Measurements from ENCODE around the gene MOGAT1.
A peak's percentile ranks its signal among the peaks of the same experiment; 100 is the strongest.
"Not testable (repeated sequence)": the region's sequence is repeated elsewhere in the genome, so short reads cannot be mapped to it uniquely, and the experiment has no call there.

Gene MOGAT1

DNA sequence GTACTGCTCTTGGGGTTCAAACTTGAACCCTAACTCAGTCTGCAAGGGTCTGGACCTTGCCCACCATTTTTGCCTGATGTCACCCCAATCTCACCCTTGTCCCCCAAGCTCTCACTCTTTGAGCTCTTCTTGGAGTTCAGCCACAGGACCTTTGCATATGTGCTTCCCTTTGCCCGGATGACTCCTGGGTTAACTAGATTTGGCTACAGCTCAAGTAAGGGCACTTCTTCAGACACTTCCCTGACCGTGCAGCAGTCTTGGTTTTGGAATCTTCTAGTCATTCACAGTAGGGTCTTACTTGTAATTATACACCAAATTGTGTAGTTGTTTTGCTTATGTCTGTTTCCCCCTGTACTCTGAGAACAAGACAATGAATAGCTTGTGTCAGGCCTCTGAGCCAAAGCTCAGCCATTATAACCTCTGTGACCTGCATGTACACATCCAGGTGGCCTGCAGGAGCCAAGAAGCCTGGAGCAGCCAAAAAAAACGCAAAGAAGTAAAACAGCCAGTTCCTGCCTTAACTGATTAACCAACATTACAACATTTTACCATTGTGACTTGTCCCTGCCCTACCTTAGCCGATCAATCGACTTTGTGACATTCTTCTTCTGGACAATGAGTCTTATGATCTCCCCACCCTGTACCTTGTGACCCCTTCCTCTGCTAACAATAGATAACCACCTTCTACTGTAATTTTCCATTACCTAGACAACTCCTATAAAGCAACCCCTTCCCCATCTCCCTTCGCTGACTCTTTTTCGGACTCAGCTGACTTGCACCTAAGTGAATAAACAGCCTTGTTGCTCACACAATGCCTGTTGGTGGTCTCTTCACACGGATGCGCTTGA is 1.0 kb upstream of the MOGAT1 start:
- DNase-seq, result no peak

DNA sequence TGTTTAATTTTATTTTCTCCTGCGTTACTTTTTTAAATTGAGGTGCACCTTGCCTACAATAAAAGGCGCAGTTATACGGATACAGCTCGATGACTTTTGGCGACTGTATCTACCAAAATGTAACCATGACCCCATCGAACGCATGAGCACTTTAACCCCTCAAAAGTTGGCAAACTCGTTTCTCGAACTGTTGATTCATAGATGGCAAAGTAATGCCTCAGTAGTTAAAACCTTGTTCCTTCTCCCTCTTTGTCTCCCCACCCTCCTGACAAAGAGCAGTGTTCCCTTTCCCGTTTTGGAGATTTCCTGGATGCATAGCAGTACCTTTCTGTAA is 577 bp downstream of the MOGAT1 start:
- DNase-seq, result no peak

DNA sequence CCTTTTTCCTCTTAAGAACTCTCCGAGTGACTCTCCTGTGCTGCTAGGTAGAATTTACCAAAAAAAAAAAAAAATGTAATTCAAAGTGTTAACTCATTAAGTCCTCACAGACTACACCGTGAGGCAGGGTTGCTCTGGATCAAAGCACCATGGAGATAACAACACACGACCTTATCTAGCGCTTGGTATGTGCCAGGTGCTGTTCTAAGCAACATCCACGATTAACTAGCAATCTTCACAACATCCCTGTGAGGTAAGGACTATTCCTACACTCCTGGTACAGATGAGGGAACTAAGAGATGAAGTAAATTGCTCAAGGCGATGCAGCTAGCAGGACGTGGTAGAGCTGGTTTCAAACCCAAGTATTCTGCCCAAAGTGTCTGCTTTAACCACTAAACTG is 1.8 kb downstream of the MOGAT1 start:
- DNase-seq, result no peak

DNA sequence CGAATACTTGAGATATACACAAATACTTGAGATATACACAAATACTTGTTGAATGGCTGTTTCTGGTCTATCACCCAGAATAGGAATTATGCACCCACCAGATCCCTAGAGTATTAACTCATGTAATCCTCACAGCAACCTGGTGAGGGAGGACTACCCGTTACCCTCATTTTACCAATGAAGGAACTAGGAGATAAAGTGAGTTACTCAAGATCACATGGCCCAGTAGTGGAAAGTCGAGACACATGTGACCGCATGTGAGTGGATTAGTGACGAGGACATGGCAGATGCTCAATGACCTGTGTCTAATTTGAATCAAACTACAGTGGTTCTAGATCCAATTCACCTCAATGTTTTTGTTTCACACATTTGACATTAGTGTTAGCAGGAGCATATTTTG is 2.4 kb downstream of the MOGAT1 start:
- DNase-seq, result no peak

DNA sequence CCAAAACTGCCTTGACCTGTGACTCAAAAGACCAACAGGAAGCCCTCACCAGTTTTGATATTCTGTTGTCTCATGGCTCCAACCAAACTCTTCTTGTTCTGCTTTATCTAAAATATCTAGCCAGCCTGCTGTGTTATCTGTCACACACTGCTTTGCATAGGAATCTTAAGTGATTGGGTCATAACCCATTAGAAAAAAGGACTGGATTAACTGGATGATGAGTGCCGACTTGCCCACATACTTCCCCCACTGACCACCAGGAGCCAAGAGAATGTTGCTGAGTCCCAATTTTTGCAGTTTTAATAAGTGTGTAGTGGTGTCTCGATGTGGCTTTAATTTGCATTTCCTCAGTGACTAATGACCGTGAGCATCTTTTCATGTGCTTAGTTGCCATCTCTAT is 6.5 kb downstream of the MOGAT1 start:
- DNase-seq, result no peak

DNA sequence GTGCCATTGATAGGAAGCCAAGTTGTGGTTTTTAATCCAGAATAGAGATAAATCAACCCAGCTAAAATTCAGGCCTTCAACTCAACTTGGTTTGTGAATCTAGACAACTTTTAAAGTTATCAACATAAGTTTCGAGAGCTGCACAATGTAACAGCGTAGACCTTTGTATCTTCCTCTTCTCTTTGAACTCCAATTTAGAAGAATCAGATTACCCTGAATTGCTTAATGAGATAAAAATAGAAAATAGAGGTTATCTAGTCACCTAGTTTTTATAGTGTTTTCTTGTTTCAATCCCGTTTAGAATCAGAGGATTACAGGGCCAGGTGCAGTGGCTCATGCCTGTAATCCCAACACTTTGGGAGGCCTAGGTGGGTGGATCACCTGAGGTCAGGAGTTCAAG is 12.3 kb downstream of the MOGAT1 start:
- no peak for DNase-seq

DNA sequence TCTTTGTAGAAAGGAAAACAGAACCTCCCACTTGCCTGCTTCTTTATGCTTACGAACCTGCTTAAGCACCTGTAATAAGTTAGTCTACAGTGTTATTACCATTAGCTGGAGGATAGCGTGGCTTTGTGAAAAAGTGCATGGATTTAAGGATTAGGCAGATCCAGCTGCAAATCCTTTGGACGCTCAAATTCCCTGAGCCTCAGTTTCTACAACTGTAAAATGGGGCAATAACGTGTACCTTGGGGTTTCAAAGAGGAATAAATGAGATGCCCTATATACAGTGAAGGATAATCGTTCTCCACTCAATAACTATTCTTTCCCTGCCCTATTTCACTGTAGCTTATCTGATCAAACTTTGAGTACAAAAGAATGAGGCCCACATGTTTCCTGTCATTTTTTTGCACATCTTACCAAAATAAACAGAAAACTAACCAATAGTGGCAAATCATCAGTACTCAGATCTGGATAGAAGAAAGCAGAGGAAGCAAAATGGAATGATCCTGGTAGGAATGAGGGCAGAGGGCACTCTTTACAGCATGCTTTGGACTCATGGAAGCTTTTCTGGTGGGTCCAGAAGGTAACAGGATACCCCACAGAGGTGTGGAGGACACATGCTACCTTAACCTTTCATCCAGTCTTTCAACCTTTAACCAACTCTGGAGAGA is 14.8 kb downstream of the MOGAT1 start:
- no peak for DNase-seq

DNA sequence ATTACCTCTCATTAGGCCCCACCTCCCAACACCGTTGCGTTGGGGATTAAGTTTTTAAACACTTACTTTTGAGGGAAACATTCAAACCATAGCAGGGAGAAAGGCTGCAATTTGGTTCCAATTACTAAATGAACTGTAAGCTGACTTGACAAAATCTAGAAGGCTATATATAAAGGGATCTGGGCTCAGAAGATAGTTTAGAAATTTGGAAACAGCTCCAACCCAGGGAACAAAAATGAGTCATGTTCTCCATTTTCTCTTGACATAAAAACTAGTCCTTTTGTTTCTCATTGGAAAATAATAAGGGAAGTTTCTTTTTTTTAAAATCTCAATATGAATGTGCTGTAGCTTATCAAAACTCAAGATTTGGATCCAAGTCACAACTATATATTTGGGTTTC is 17.5 kb downstream of the MOGAT1 start:
- DNase-seq, result no peak

DNA sequence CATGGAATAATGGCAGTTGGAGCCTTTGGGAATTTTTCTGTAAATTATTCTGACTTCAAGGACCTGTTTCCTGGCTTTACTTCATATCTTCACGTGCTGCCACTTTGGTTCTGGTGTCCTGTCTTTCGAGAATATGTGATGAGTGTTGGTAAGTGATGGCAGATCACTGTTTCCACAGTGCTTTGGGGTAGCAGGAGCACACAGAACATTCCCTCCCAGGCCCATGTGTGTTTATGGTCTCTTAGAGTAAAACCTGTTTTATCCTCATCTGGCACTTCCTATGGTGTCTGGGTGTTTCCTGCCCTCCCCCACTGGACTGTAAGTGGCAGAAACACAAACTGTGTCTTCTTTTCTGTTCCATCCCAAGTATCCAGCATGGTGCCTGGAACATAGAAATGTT is 17.9 kb downstream of the MOGAT1 start:
- no peak for DNase-seq

DNA sequence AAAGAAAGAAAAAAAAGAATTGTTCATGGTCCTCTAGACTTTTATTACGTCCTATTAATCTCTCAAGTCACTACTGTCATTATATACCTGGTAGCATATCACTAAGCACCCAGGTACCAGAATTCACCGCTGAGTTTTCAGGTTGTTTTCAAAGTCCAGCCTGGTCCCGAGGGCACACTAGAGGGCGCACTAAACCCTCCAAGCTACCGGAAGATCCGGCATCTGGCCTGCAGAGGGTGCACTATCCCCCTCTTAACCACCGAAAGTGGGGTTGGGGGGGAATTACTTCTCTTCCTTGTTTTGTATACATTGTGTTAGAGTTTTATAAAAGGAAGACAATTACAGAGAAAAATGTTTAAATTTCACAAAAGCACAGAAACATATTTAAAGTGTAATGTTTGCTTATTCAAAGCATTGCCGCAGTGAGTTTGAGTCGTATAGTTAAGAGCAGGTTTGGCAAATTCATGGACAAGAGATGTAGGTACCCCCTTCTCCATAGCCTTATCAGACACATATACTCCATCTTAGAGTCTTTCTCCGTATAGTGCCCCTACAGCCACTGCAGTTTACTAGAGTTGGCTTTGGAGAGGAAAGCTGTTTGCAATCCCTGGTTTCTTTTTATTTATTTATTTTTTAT is 19.2 kb downstream of the MOGAT1 start:
- peak; percentile 16 for DNase-seq

DNA sequence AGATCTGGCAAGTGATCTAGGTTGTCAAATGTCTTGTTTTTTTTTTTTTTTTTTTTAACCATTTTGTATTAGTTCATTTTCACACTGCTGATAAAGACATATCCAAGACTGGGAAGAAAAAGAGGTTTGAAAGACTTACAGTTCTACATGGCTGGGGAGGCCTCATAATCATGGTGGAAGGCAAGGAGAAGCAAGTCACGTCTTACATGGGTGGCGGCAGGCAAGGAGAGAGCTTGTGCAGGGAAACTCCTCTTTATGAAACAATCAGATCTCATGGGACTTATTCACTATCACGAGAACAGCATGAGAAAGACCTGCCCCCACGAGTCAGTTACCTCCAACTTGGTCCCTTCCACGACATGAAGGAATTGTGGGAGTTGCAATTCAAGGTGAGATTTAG is 22.0 kb downstream of the MOGAT1 start:
- not testable (repeated sequence) for DNase-seq

DNA sequence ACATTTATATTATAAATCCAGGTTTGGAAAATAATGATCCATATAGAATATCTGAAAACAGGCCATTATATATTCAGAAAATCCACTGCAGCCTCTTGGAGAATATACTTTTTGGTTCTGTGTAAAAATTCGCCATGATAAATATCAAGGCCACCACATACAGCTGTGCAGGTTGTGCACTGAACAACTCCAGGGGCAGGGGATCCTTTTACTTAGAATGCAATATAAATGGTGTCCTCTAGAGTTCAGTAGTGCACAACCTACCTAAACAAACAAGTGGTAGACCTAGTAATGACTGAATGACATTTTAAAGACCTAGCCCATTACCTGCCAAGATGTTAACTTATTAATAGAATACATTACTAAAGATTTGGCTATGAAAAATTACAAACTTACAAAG is 22.4 kb downstream of the MOGAT1 start:
- no peak for DNase-seq

DNA sequence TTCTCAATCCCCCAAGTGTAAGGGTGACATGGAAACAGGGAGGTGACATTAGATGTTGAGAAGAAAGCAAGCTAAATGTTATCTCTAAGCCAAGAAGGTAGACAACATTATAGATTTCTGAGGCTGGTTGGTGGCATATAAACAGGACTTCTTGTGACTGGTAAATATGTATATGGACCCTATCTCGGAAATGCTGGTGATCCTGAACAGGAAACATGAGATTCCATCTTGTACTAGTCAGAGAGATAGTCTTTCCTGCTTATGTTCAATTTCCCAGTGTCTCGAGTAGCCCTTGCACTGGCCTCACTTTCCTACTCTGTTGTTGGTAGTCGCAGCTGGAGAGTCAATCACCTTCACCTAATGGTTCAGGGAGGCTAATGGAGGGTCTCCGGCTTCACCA is 26.8 kb downstream of the MOGAT1 start:
- DNase-seq, result no peak

DNA sequence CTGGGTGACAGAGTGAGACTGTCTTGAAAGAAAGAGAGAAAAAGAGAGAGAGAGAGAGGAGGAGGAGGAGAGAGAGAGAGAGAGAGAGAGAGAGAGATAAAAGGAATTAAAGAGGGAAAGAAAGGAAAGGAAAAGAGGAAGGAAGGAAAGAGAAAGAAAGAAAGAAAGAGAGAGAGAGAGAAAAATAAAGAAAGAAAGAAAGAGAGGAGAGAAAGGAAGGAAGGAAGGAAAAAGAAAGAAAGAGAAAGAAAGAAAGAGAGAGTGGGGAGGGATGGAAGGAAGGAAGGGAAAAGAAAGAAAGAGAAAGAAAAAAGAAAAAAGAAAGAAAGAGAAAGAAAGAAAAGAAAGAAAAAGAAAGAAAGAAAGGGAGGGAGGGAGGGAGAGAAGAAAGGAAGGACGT is 29.8 kb downstream of the MOGAT1 start:
- DNase-seq, result no peak

DNA sequence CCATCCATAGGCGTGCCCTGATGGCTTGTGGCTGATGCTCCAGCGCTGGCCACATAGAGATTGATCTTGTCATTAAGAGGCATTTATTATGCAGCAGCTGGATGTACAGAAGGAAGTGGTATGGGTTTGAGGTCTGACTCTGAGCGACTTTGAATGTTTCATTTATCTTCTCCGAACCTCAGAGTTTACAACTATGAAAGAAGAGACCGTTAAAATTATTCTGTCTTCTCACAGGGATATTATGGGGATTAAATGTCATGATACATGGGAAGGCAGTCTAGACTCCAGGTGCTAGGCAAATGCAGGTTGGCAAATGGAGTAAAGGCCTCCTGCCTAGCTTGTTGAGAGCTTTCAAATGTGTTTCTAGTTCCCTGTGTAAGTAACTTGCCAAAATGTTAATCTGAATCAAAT is 30.3 kb downstream of the MOGAT1 start:
- no peak for DNase-seq

DNA sequence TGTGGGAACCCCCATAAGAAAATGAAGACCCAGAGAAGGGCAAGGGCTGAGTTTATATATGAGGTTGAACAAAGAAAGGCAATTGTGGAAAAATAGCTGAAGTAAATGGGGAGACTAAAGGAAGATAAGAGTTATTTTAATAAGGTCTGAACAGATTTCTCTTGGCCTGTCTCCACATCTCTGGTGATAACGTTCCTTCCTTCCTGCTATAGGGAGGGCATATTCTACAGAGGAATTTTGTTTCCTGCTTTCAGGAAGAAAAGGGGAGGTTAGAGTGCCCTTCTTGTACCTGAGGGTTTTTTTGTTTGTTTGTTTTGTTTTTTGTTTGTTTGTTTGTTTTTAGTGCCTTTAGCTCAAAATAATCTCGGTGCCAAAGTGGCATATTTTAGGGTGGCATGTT is 31.6 kb downstream of the MOGAT1 start:
- no peak for DNase-seq

DNA sequence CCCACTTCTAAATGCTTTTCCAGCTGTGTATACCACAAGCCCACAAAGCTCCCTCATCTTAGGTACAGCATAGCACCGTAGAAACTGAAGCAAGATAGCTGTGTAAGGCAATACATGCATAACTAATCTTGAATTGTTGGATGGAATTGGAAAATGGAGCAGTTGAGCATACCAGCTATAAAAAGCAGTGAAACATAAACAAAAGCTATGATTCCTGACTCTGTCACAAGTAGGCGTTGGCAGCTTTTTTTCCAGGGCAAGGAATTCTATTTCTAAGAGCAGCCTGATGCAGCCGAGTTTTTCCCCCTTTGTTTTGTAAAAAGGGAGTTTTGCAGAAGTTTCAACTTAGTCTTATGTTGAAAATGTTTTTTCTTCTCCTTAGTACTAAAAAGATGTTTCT is 32.4 kb downstream of the MOGAT1 start:
- no peak for DNase-seq

DNA sequence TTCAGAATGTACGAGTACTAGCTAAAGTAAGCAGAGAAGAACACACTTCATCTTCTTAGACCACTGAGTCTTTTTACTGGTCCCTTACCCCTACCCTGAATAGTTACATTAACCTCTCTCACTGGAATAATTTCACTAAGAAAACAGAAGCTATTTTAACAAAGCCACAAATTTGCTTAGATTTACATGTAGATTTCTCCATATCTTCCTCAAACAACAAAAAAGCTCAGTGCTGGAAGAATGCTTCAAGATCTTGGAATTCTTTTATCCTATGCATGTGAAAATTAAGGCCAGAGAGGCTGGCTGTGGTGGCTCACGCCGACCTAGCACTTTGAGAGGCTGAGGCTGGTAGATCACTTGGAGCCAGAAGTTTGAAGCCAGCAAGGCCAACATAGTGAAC is 35.2 kb downstream of the MOGAT1 start:
- DNase-seq, result no peak

DNA sequence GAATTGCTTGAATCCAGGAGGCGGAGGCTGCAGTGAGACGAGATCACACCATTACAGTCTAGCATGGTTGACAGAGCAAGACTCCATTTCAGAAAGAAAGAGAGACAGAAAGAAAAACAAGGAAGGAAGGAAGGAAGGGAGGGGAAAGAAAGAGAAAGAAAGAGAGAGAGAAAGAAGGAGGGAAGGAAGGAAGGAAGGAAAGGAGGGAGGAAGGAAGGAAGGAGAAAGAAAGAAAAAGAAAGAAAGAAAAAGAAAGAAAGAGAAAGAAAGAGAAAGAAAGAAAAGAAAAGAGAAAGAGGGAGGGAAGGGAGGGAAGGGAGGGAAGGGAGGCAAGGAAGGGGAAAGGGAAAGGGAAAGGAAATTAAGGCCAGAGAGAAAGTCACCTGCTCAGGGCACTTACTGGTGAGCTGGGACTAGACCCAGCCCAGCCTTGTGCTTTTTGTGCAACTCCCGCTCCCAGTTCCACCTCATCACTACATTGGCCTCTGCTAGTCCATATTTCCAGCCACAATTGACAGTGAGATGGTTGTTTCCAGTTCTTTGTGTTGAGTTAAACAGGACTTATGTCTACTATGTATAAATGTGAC is 35.7 kb downstream of the MOGAT1 start:
- DNase-seq, result no peak

DNA sequence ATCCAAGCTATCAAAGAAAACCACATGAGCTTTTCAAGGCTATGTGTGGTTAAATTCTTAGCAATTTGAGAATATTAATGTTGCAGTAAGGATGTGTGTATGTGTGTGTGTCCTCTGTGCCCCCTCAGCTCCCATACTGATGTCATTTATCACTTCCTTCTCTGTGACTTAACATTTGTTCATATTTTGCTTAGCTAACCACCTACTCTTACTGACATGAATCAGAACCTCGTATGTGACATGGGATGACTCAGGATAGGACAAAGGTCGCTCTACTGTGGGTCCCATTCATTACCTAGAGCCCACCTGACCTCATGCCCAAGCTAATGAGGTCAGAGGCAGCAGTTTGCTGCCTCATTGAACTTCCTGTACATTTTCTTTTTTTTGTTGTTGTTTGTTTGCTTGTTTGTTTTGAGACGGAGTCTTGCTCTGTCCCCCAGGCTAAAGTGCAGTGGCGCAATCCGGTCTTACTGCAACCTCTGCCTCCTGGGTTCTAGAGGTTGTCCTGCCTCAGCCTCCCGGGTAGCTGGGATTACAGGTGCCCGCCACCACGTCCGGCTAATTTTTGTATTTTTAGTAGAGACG is 36.3 kb downstream of the MOGAT1 start:
- DNase-seq, result no peak

DNA sequence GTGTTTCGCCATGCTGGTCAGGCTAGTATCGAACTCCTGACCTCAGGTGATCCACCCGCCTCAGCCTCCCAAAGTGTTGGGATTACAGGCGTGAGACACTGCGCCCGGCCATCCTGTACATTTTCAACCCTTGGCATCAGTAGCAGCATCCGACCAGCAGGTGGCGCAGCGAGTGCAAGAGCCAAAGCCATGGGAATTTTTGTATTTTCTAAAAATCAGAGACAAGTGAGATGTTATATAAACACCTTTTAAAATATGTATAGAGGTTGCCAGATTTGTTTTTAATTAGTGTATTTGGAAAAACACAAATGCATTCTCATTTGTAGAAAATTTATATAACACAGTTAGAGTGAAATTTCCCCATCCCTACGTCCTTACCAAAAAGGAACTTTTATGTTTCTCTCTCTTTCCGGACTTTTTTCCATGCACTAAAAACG is 36.8 kb downstream of the MOGAT1 start:
- DNase-seq, result peak; percentile 6

DNA sequence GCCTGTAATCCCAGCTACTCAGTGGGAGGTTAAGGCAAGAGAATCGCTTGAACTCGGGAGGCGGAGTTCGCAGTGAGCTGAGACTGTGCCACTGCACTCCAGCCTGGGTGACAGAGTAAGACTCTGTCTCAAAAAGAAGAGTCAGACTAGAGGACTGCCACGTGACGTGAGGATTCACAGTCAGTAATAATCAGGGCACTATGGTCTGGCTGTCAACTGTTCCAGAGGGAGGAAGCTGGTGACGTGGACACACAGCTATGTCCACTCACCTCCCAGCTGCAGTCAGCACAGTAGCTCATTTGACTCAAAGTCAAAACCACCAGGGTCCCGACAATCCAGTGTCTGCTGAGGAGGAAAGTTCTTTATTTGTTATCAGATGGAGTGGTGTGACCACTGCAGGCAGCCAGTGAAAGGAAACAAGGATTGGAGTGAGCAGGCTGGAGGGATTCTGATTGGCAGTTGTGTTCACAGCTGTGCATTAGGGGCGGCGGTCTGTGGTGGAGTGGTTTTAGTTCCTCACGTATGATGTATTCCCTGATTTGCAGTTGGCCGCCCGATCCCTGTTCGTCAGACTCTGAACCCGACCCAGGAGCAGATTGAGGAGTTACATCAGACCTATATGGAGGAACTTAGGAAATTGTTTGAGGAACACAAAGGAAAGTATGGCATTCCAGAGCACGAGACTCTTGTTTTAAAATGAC is 37.9 kb downstream of the MOGAT1 start:
- no peak for DNase-seq

DNA sequence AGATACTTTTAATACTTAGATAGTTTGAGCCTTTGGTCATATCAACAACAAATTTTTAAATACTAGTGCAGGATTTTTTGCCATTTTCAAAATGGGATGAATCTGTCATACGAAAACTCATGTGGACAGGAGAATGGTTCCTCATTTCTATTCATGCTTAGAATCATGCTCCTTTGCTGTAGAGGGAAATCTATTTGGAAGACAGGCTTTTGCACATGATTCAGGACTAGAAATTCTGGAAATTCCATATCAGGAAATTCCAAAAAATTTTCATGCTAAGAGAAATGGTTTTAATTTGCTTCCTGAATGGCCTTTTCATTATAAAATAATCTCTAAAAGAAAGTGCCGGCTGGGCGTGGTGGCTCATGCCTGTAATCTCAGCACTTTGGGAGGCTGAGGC is 39.3 kb downstream of the MOGAT1 start:
- no peak for DNase-seq
